Keratinocyte (primary cell): ENCODE measurements around the gene UBTFL1. TPM values are rescaled to one million over a fixed set of nuclear protein-coding genes. Genes with fewer than 3 reads are reported as not detected.
"Not testable (repeated sequence)": the region's sequence is repeated elsewhere in the genome, so short reads cannot be mapped to it uniquely, and the experiment has no call there.

Experiments used
- DNase-seq: peaks from one replicate; pipeline ENCODE4 v3.0.0-alpha.2; 2011; ENCODE audit warnings: low read depth, missing footprints, low spot score
- FAIRE-seq: peaks from 2 replicates; lab custom pipeline; 2011; peaks lifted over from hg19 to GRCh38; lab: Jason Lieb, UNC
- H2AFZ ChIP-seq: 2 replicates; pipeline ENCODE4 v1.6.0; 2012; ENCODE audit warnings: low read length, control low read depth, inconsistent platforms; ENCODE audit not compliant: control insufficient read depth
- H3K27ac ChIP-seq: 2 replicates; pipeline ENCODE4 v1.5.1; 2011; ENCODE audit warnings: low read length; ENCODE audit not compliant: control insufficient read depth, insufficient read depth
- H3K27me3 ChIP-seq: 3 replicates; pipeline ENCODE4 v1.6.0; 2011; ENCODE audit warnings: low read length; ENCODE audit not compliant: control insufficient read depth, insufficient read depth; ENCODE audit errors: extremely low read depth
- H3K36me3 ChIP-seq, 2 experiments: 2 replicates in 1 of 2; 3 replicates in 1 of 2; pipeline ENCODE4 v1.5.1; 2011; ENCODE audit warnings: low read length in 2 of 2, mild to moderate bottlenecking in 1 of 2; ENCODE audit not compliant: control insufficient read depth in 2 of 2, insufficient read depth in 2 of 2; ENCODE audit errors: extremely low read depth in 1 of 2
- H3K4me1 ChIP-seq: 3 replicates; pipeline ENCODE4 v1.5.1; 2011; ENCODE audit warnings: low read length; ENCODE audit not compliant: control insufficient read depth, insufficient read depth; ENCODE audit errors: extremely low read depth
- H3K4me2 ChIP-seq: 3 replicates; pipeline ENCODE4 v1.6.0; 2011; ENCODE audit warnings: low read depth, low read length; ENCODE audit not compliant: control insufficient read depth, insufficient read depth; ENCODE audit errors: extremely low read depth
- H3K4me3 ChIP-seq, 3 experiments: fragments of 200-600 bp in 1 of 3; sonication (generic) in 1 of 3; 2 replicates in 2 of 3; 3 replicates in 1 of 3; pipeline ENCODE4 v1.5.1; 2011 to 2016; ENCODE audit warnings: low read length in 3 of 3, mild to moderate bottlenecking in 3 of 3, control low read depth in 2 of 3, inconsistent platforms in 1 of 3, low read depth in 1 of 3, mixed read lengths in 1 of 3, mixed run types in 1 of 3, moderate library complexity in 1 of 3; ENCODE audit not compliant: control insufficient read depth in 2 of 3, insufficient read depth in 2 of 3; ENCODE audit errors: extremely low read depth in 1 of 3
- H3K79me2 ChIP-seq: 2 replicates; pipeline ENCODE4 v1.6.0; 2012; ENCODE audit warnings: low read length; ENCODE audit not compliant: control insufficient read depth, insufficient read depth
- H3K9ac ChIP-seq: 3 replicates; pipeline ENCODE4 v1.6.0; 2011; ENCODE audit warnings: low read length; ENCODE audit not compliant: control insufficient read depth, insufficient read depth; ENCODE audit errors: extremely low read depth
- H3K9me1 ChIP-seq: 3 replicates; pipeline ENCODE4 v1.6.0; 2011; ENCODE audit warnings: low read length; ENCODE audit not compliant: control insufficient read depth, insufficient read depth; ENCODE audit errors: extremely low read depth
- H3K9me3 ChIP-seq: 2 replicates; pipeline ENCODE4 v1.5.1; 2012; ENCODE audit warnings: low read depth, low read length; ENCODE audit not compliant: control insufficient read depth
- H4K20me1 ChIP-seq: 3 replicates; pipeline ENCODE4 v1.6.0; 2011; ENCODE audit warnings: low read length; ENCODE audit not compliant: control insufficient read depth, insufficient read depth; ENCODE audit errors: extremely low read depth
- dilution Hi-C: fragments of 300-500 bp; cut with MboI; formaldehyde crosslinking; loops from one replicate; pipeline ENCODE4 v1.7.0; 2020; ENCODE audit warnings: low sequenced_read_pairs; ENCODE audit not compliant: extremely low pct_ligation_motif_present
- polyA minus RNA-seq, 3 experiments: library from RNA; depleted of rRNA, polyadenylated mRNA; stranded (reverse); fragments of >200 nt; gene quantifications; 1 replicate in 1 of 3; 2 replicates in 1 of 3; 3 replicates in 1 of 3; pipeline ENCODE4 v1.2.3, GENCODE V29; 2011
- polyA plus RNA-seq, 5 experiments: library from polyadenylated mRNA; depleted of rRNA in 3 of 5; stranded (reverse) in 3 of 5; stranded (forward) in 1 of 5; unstranded in 1 of 5; fragments of >200 nt; gene quantifications; 1 replicate in 1 of 5; 2 replicates in 3 of 5; 3 replicates in 1 of 5; pipeline versions ENCODE4 v1.2.1 to v1.2.3, GENCODE V29; 2011 to 2012; ENCODE audit warnings: missing spikeins in 2 of 5, low read depth in 1 of 5, low replicate concordance in 1 of 5

The UBTFL1 gene, protein sequence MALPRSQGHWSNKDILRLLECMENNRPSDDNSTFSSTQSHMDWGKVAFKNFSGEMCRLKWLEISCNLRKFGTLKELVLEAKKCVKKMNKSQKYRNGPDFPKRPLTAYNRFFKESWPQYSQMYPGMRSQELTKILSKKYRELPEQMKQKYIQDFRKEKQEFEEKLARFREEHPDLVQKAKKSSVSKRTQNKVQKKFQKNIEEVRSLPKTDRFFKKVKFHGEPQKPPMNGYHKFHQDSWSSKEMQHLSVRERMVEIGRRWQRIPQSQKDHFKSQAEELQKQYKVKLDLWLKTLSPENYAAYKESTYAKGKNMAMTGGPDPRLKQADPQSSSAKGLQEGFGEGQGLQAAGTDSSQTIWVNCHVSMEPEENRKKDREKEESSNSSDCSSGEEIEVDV
- polyA plus RNA-seq = not detected in 3 replicates
- polyA plus RNA-seq (2011; ENCODE audit: low read depth) = not detected
- polyA plus RNA-seq (2011; cell fraction: cytosol; rRNA removed) = not detected in 2 replicates
- not detected in 2 replicates for polyA plus RNA-seq (2011; cell fraction: nucleus; rRNA removed)
- polyA plus RNA-seq (2012; ENCODE audit: low replicate concordance) = not detected in 2 replicates
- not detected in 3 replicates for polyA minus RNA-seq
- polyA minus RNA-seq (2011; cell fraction: cytosol; rRNA and poly(A)+ RNA removed) = not detected
- not detected in 2 replicates for polyA minus RNA-seq (2011; cell fraction: nucleus; rRNA and poly(A)+ RNA removed)

DNA sequence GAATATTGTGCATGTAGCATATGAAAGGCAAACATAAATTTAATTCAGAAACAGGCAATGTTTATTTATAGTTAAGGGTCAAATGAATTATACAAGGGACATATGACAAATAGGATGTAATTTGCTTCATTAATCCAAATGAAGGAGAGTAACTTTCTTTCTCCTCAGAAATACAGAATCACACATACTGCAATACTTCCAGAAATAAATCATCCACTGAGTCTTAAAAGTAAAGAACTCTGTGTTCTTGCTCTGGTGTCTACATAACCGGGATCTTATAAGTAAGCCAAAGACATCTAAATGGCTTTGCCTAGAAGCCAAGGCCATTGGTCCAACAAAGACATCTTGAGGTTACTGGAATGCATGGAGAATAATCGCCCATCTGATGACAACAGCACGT is at the start of gene UBTFL1:
UBTFL1 (plus strand) TSS at position 301 of the 400 bp plus-strand sequence; CDS start at position 301, 0 bp downstream.
- H3K9me3 ChIP-seq, H3K79me2 ChIP-seq, H3K36me3 ChIP-seq, DNase-seq, H3K9me1 ChIP-seq, H3K27ac ChIP-seq, H2AFZ ChIP-seq, H3K27me3 ChIP-seq, H3K4me1 ChIP-seq, H3K4me2 ChIP-seq, dilution Hi-C loops, H3K9ac ChIP-seq, H3K4me3 ChIP-seq, H4K20me1 ChIP-seq, FAIRE-seq: not testable (repeated sequence)

DNA sequence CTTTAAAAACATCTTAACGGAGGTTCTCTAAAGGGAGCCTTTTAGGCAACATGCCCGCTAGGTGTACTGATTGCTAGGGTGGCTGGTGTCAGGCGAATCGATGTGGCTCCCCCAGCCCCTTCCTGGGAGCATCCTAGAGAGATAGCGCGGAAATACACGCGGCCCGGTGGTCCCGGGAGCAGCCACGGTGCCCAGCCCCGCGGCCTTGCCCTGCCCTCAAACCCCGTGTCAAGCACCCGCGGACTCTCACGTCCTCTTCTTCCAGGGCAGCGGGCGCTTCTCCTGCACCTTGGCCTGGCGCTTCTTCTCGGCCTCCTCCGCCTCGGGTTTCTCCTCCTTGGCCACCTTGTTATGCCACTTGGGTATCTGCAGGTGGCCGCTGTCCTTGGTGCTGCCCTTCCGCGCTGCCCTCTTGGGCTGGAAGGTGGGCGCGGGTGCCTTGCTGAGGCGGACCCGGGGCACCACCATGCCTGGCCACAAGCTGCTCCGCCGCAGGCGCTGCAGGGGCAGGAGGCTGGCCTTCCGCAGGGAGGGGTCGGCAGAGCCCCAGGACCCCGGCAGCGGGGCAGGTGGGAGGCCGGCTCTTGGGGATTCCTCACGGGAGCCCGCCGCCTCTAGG is 34.0 kb upstream of the UBTFL1 start:
- H3K4me3 ChIP-seq, FAIRE-seq, H4K20me1 ChIP-seq, H3K27ac ChIP-seq, dilution Hi-C loops, H3K9me1 ChIP-seq, DNase-seq, H2AFZ ChIP-seq, H3K4me2 ChIP-seq, H3K9me3 ChIP-seq, H3K4me1 ChIP-seq, H3K36me3 ChIP-seq, H3K79me2 ChIP-seq, H3K27me3 ChIP-seq, H3K9ac ChIP-seq: not testable (repeated sequence)

DNA sequence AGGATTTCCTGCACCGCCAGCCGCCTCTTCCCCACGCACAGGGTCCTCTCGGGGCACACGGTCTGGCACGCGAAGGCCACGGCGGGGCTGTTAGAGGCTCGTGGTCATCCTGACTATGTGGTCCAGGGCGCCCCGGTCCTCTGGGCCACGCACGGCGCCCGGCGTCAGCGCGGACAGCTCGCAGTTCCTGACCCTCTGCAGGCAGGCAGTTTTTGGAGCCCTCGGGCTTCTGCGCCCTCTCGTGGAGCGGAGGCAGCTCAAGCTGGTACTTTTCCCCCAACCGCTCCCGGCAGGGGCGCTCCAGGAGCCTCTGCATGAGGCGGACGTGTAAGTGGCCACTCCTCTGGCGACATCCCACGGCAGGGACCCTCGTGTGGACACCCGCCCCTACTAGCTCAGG is 33.4 kb upstream of the UBTFL1 start:
- H4K20me1 ChIP-seq, H3K4me1 ChIP-seq, H3K9me3 ChIP-seq, dilution Hi-C loops, H3K27ac ChIP-seq, H3K27me3 ChIP-seq, H3K4me3 ChIP-seq, DNase-seq, H2AFZ ChIP-seq, H3K9ac ChIP-seq, H3K4me2 ChIP-seq, FAIRE-seq, H3K79me2 ChIP-seq, H3K9me1 ChIP-seq, H3K36me3 ChIP-seq: not testable (repeated sequence)

DNA sequence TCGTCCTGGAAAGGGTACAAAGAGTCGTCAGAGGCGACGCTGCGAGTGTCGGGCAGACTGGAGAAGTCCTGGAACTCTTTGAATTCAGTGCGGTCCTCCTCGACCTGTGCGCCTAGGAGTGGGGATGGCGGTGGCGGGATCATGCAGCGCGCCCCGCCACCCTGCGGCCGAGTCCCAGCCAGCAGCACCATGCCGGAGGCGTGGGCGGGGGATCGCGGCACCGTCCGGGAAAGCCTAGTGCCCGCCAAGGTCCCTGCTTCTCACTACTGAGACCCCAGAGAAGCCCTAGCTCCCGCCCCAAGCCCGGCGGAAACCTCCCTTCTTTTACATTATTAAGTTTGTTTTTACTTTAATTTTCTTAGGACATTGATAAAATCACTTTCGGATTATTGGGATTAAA is 32.2 kb upstream of the UBTFL1 start:
- dilution Hi-C loops, H3K27me3 ChIP-seq, H3K27ac ChIP-seq, H3K4me2 ChIP-seq, DNase-seq, H3K4me3 ChIP-seq, H3K79me2 ChIP-seq, FAIRE-seq, H3K4me1 ChIP-seq, H3K9ac ChIP-seq, H3K36me3 ChIP-seq, H2AFZ ChIP-seq, H3K9me1 ChIP-seq, H4K20me1 ChIP-seq, H3K9me3 ChIP-seq: not testable (repeated sequence)
